ENCODE measurements around the gene VEGFC. TPM values are rescaled to one million over a fixed set of nuclear protein-coding genes. Genes with fewer than 3 reads are reported as not detected.

Gene VEGFC
- 1 to 10 TPM; 1.3 to 3.6 TPM for total RNA-seq

DNA sequence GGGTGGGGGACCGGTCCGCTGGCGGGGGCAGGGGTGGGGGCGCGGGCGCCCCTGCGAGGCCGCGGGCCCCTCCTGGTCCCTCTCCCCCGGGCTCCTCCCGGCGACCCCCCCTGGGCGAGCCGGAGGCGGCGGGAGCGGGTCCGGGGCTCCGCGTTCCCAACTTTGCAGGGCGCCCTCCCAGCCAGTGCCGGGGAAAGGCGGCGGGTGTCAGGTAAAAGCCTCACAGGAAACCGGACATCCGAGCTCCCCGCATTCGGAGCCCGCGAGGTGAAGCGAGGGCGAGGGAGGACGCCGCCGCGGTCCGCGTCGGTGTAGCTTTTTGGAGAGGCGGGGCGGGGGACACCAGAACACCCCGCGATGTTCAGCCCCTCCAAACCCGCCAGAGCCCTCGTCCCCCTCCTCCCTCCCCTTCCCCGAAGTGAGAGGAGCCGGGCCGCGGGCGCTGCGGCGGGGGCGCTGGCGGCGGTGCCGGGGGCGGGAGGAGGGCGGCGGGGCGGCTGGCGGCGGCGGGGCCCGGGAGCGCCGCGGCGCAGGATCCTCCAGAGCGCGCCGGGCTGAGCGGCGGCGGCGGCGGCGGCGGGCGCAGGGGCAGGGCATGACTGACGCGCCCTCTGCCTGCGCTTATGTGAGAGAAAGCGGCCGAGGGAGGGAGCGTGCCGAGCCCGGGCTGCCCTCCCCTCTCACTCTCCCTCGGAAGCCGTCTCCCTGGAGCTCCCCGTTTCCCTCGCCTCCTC, at the start of gene VEGFC:
VEGFC (minus strand) TSS at position 597 of the 734 bp plus-strand sequence. CDS start 611 bp downstream, outside the sequence.
- peak within 1 kb of the TSS in 2 of 4 donors; percentile 13 to 14 for H3K27ac ChIP-seq
- ATAC-seq (peak; percentile 73), DNase-seq (peak; percentile 40 to 58 (median 44))
- H3K4me3 ChIP-seq, result peak within 1 kb of the TSS; percentile 13 to 30
- no peaks in the 10 kb centered on the region for H3K9me3 ChIP-seq
- peaks cover 13% of the 10 kb centered on the region for H3K4me1 ChIP-seq
- intact Hi-C loops (cut with DNase I), result no loop called here
- H3K36me3 ChIP-seq (replicated peaks in 1 of 2; ENCODE audit: insufficient read depth in 1 of 2, low read depth in 2 of 2), result no peaks in the 10 kb centered on the region
- H3K27me3 ChIP-seq, result peaks cover 0 to 4% of the 10 kb centered on the region in 2 donors
- 0 to 1% methylated on average over 51 of the region's 91 CpGs for WGBS, 2 donors
- TF ChIP-seq CTCF (IDR thresholded peaks at IDR 0.05), result peak in 2 of 7 experiments; percentile 23 to 25
- TF ChIP-seq POLR2A (IDR thresholded peaks at IDR 0.05), result no peak

- H3K36me3 ChIP-seq (replicated peaks in 1 of 2; ENCODE audit: insufficient read depth in 1 of 2, low read depth in 2 of 2), result no peaks in the 10 kb centered on the region
- no peak for TF ChIP-seq POLR2A (IDR thresholded peaks at IDR 0.05)
- no peak for TF ChIP-seq CTCF (IDR thresholded peaks at IDR 0.05)
- DNase-seq (no peak), ATAC-seq (no peak)
- H3K27ac ChIP-seq, result no peak overlapping the region
- intact Hi-C loops (cut with DNase I), result no loop called here
- no peaks in the 10 kb centered on the region for H3K4me1 ChIP-seq
- no peaks in the 10 kb centered on the region for H3K9me3 ChIP-seq
- WGBS, 2 donors, result 60 to 73% methylated on average over 1 of the region's 1 CpG
- H3K27me3 ChIP-seq, result no peaks in the 10 kb centered on the region
- no peak overlapping the region for H3K4me3 ChIP-seq
Observed at GRCh38 chr4:176841711-176842112, 49.0 kb upstream of the VEGFC start.

GRCh38 chr4:176840166-176840565, 47.4 kb upstream of the VEGFC start:
- 45 to 47% methylated on average over 4 of the region's 4 CpGs for WGBS, 2 donors
- Histone ChIP-seq H3K9me3 (no peaks in the 10 kb centered on the region), H3K27me3 (no peaks in the 10 kb centered on the region), H3K4me3 (no peak overlapping the region), H3K36me3 (replicated peaks in 1 of 2; ENCODE audit: insufficient read depth in 1 of 2, low read depth in 2 of 2) (no peaks in the 10 kb centered on the region), H3K4me1 (no peaks in the 10 kb centered on the region), H3K27ac (no peak overlapping the region)
- ATAC-seq (no peak), DNase-seq (no peak)
- intact Hi-C loops (cut with DNase I), result no loop called here
- TF ChIP-seq POLR2A (IDR thresholded peaks at IDR 0.05) (no peak), CTCF (IDR thresholded peaks at IDR 0.05) (no peak)

DNA sequence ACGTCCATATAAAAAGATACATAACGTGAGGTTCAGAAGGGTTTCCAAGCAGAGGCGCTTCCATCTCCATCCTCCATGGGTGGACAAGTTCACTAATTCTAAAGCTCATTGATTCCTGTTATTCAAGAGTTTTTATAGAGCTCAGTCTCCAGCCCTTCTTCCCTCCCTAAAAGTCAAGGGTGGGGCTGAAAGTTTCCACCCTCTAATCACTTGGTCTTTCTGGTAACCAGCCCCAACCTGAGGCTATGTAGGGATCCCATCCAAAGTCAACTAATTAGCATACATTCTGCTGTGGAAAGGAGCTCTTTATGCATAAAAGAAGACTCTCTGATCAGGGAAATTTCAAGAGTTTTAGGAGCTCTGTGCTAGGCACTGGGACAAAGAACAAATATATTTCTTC, 46.9 kb upstream of the VEGFC start:
- Histone ChIP-seq H3K9me3 (no peaks in the 10 kb centered on the region), H3K4me3 (no peak overlapping the region), H3K27ac (no peak overlapping the region), H3K36me3 (replicated peaks in 1 of 2; ENCODE audit: insufficient read depth in 1 of 2, low read depth in 2 of 2) (no peaks in the 10 kb centered on the region), H3K27me3 (no peaks in the 10 kb centered on the region), H3K4me1 (no peaks in the 10 kb centered on the region)
- TF ChIP-seq POLR2A (IDR thresholded peaks at IDR 0.05) (no peak), CTCF (IDR thresholded peaks at IDR 0.05) (no peak)
- ATAC-seq (no peak), DNase-seq (no peak)
- intact Hi-C loops (cut with DNase I), result no loop called here
- WGBS, 2 donors, result 68 to 75% methylated on average over 3 of the region's 3 CpGs
